GM21737 (cell line): ENCODE data around the gene DYSF.
"Not testable (repeated sequence)": the region's sequence is repeated elsewhere in the genome, so short reads cannot be mapped to it uniquely, and the experiment has no call there.

Experiments
- ATAC-seq: cut with Tn5 transposase; IDR thresholded peaks from one replicate; pipeline ENCODE4 v1.9.1; 2021; ENCODE audit warnings: mild to moderate bottlenecking, moderate library complexity; ENCODE audit not compliant: unreplicated experiment

Gene DYSF

GRCh38 chr2:71453404-71454220 lies at the start of gene DYSF:
TSS of gene DYSF (plus strand) at chr2:71453561.
- no peak for ATAC-seq

- no peak for ATAC-seq
Measured at GRCh38 chr2:71409611-71410010, 43.8 kb upstream of the DYSF start.

- no peak for ATAC-seq
Measured at GRCh38 chr2:71410696-71411095, 42.7 kb upstream of the DYSF start.

GRCh38 chr2:71416866-71417265 lies 36.5 kb upstream of the DYSF start:
- ATAC-seq, result not testable (repeated sequence)

GRCh38 chr2:71417300-71418202 lies 35.8 kb upstream of the DYSF start:
- ATAC-seq, result no peak

GRCh38 chr2:71419145-71419544 lies 34.2 kb upstream of the DYSF start:
- ATAC-seq, result no peak

GRCh38 chr2:71419976-71420375 lies 33.4 kb upstream of the DYSF start:
- ATAC-seq, result no peak

- no peak for ATAC-seq
Measured at GRCh38 chr2:71422786-71423185, 30.6 kb upstream of the DYSF start.

- ATAC-seq, result no peak
Measured at GRCh38 chr2:71423817-71424420, 29.4 kb upstream of the DYSF start.

GRCh38 chr2:71426721-71427120 lies 26.6 kb upstream of the DYSF start:
- ATAC-seq, result no peak

GRCh38 chr2:71428472-71429383 lies 24.6 kb upstream of the DYSF start:
- no peak for ATAC-seq

- not testable (repeated sequence) for ATAC-seq
Measured at GRCh38 chr2:71445142-71445541, 8.2 kb upstream of the DYSF start.

GRCh38 chr2:71446505-71446904 lies 6.9 kb upstream of the DYSF start:
- no peak for ATAC-seq

- ATAC-seq, result no peak
Measured at GRCh38 chr2:71449343-71449742, 4.0 kb upstream of the DYSF start.

GRCh38 chr2:71451705-71452104 lies 1.7 kb upstream of the DYSF start:
- ATAC-seq, result no peak

- no peak for ATAC-seq
Measured at GRCh38 chr2:71452565-71452964, 796 bp upstream of the DYSF start.

- no peak for ATAC-seq
Measured at GRCh38 chr2:71454221-71455010, 1.1 kb downstream of the DYSF start.

GRCh38 chr2:71455011-71455740 lies 1.8 kb downstream of the DYSF start:
- ATAC-seq, result no peak
